WTC11 (cell line): ENCODE results near the gene STK17B.

Experiments
- ETV6 ChIP-seq: sonication (generic); formaldehyde crosslinking; IDR thresholded peaks from 2 replicates; pipeline ENCODE4 v1.8.1; 2022; ENCODE audit warnings: mild to moderate bottlenecking, missing genetic modification reagents
- NFYB ChIP-seq: sonication (generic); formaldehyde crosslinking; conservative IDR thresholded peaks from 2 replicates; pipeline ENCODE4 v1.8.0; 2022; ENCODE audit warnings: low read depth, missing genetic modification reagents
- SMAD3 ChIP-seq: sonication (generic); formaldehyde crosslinking; IDR thresholded peaks from 2 replicates; pipeline ENCODE4 v1.8.0; 2022; ENCODE audit warnings: missing genetic modification reagents, mild to moderate bottlenecking, borderline replicate concordance
- TF ChIP-seq, protein P1 (sequence below): fragments of 200-600 bp; IDR thresholded peaks from 2 replicates; pipeline ENCODE4 v1.8.0; 2022; ENCODE audit warnings: antibody characterized with exemption
- TF ChIP-seq, protein P2 (sequence below): sonication (generic); formaldehyde crosslinking; IDR thresholded peaks from 2 replicates; pipeline ENCODE4 v1.8.1; 2022; ENCODE audit warnings: low read depth, missing genetic modification reagents, borderline replicate concordance
- TF ChIP-seq, protein P3 (sequence below): sonication (generic); formaldehyde crosslinking; IDR thresholded peaks from 2 replicates; pipeline ENCODE4 v1.8.1; 2023; ENCODE audit warnings: mild to moderate bottlenecking, missing genetic modification reagents
- TF ChIP-seq, protein P4 (sequence below): sonication (generic); formaldehyde crosslinking; IDR thresholded peaks from 2 replicates; pipeline ENCODE4 v1.8.0; 2022; ENCODE audit warnings: mild to moderate bottlenecking, missing genetic modification reagents

DNA sequence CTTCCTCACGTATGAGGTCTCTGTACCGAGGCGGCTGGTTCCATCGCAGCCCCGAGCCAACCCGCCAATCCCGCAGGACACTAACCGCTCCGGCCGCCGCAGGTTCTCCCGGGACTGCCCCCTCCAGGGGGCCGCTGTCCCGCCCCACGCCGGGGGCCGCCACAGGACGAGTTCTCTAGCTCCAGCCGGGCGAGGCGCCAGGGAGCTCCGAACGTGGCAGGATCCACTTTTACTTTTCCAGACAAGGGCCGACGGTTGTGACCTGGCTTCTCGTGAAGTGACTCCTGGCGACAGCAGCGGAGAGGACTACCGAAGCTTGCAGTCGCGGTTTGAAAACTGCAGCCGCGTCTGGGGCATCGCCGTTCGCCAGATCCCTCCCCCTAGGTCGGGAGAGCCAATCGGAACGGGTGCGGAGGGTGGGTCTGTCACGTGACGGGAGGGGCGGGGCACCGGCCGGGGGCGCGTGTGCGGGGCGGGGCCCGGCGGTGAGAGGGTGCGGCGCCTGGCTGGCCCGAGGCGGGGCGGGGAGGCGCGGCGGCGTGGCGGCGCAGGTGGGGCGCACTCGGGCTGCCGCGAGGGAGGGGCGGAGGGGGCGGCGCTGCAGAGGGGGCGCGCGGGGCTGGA is at the start of gene STK17B:
- TF ChIP-seq ETV6: peak; percentile 75; the same call in 1 of the 2 replicates
- no peak for TF ChIP-seq SMAD3
- TF ChIP-seq, protein P1, sequence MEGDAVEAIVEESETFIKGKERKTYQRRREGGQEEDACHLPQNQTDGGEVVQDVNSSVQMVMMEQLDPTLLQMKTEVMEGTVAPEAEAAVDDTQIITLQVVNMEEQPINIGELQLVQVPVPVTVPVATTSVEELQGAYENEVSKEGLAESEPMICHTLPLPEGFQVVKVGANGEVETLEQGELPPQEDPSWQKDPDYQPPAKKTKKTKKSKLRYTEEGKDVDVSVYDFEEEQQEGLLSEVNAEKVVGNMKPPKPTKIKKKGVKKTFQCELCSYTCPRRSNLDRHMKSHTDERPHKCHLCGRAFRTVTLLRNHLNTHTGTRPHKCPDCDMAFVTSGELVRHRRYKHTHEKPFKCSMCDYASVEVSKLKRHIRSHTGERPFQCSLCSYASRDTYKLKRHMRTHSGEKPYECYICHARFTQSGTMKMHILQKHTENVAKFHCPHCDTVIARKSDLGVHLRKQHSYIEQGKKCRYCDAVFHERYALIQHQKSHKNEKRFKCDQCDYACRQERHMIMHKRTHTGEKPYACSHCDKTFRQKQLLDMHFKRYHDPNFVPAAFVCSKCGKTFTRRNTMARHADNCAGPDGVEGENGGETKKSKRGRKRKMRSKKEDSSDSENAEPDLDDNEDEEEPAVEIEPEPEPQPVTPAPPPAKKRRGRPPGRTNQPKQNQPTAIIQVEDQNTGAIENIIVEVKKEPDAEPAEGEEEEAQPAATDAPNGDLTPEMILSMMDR: no peak
- peak; percentile 46; the same call in 1 of the 2 replicates for TF ChIP-seq NFYB (CRISPR knock-in tag)
- TF ChIP-seq, protein P2, sequence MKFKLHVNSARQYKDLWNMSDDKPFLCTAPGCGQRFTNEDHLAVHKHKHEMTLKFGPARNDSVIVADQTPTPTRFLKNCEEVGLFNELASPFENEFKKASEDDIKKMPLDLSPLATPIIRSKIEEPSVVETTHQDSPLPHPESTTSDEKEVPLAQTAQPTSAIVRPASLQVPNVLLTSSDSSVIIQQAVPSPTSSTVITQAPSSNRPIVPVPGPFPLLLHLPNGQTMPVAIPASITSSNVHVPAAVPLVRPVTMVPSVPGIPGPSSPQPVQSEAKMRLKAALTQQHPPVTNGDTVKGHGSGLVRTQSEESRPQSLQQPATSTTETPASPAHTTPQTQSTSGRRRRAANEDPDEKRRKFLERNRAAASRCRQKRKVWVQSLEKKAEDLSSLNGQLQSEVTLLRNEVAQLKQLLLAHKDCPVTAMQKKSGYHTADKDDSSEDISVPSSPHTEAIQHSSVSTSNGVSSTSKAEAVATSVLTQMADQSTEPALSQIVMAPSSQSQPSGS (CRISPR knock-in tag): no peak
- TF ChIP-seq, protein P3, sequence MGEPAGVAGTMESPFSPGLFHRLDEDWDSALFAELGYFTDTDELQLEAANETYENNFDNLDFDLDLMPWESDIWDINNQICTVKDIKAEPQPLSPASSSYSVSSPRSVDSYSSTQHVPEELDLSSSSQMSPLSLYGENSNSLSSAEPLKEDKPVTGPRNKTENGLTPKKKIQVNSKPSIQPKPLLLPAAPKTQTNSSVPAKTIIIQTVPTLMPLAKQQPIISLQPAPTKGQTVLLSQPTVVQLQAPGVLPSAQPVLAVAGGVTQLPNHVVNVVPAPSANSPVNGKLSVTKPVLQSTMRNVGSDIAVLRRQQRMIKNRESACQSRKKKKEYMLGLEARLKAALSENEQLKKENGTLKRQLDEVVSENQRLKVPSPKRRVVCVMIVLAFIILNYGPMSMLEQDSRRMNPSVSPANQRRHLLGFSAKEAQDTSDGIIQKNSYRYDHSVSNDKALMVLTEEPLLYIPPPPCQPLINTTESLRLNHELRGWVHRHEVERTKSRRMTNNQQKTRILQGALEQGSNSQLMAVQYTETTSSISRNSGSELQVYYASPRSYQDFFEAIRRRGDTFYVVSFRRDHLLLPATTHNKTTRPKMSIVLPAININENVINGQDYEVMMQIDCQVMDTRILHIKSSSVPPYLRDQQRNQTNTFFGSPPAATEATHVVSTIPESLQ: no peak
- TF ChIP-seq, protein P4, sequence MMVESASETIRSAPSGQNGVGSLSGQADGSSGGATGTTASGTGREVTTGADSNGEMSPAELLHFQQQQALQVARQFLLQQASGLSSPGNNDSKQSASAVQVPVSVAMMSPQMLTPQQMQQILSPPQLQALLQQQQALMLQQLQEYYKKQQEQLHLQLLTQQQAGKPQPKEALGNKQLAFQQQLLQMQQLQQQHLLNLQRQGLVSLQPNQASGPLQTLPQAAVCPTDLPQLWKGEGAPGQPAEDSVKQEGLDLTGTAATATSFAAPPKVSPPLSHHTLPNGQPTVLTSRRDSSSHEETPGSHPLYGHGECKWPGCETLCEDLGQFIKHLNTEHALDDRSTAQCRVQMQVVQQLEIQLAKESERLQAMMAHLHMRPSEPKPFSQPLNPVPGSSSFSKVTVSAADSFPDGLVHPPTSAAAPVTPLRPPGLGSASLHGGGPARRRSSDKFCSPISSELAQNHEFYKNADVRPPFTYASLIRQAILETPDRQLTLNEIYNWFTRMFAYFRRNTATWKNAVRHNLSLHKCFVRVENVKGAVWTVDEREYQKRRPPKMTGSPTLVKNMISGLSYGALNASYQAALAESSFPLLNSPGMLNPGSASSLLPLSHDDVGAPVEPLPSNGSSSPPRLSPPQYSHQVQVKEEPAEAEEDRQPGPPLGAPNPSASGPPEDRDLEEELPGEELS (CRISPR knock-in tag): no peak
